Subcutaneous adipose tissue (tissue), 4 donors: ENCODE results near the gene RNASEH1. TPM values are rescaled to one million over a fixed set of nuclear protein-coding genes. Genes with fewer than 3 reads are reported as not detected.

Experiments used
- total RNA-seq, 4 donors: library from RNA; depleted of rRNA; stranded (reverse); fragments of >200 nt; gene quantifications; one replicate each; pipeline ENCODE4 v1.1.0, GENCODE V29; 2016
- TF ChIP-seq, protein P1 (sequence below): fragments of 450-650 bp; IDR thresholded peaks from one replicate; pipeline ENCODE4 v1.5.1; 2016; ENCODE audit warnings: low read depth, mild to moderate bottlenecking, control low read depth, antibody characterized with exemption, moderate library complexity

The RNASEH1 gene
- total RNA-seq, 4 donors from 2014 or later, result 16.0 to 26.4 (median 21.4) TPM

DNA sequence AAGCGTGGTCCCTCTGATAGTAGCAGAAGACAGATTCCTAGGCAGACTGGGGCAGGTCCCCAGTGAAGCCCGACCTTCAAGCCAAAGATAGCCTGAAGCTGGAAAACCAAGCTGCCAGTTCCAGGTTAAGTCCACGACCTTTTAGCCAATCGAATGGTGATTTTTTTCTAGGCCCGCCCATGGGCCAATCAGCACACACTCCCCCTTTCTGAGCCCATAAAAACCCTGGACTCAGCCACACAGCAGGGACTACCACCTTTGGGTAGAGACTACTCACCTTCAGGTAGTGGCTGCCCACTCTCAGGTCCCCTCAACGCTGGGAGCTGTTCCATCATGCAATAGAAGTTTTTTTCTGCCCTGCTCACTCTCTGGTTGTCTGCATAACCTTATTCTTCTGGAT, 24.3 kb downstream of the RNASEH1 start:
- TF ChIP-seq, protein P1, sequence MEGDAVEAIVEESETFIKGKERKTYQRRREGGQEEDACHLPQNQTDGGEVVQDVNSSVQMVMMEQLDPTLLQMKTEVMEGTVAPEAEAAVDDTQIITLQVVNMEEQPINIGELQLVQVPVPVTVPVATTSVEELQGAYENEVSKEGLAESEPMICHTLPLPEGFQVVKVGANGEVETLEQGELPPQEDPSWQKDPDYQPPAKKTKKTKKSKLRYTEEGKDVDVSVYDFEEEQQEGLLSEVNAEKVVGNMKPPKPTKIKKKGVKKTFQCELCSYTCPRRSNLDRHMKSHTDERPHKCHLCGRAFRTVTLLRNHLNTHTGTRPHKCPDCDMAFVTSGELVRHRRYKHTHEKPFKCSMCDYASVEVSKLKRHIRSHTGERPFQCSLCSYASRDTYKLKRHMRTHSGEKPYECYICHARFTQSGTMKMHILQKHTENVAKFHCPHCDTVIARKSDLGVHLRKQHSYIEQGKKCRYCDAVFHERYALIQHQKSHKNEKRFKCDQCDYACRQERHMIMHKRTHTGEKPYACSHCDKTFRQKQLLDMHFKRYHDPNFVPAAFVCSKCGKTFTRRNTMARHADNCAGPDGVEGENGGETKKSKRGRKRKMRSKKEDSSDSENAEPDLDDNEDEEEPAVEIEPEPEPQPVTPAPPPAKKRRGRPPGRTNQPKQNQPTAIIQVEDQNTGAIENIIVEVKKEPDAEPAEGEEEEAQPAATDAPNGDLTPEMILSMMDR, result no peak

DNA sequence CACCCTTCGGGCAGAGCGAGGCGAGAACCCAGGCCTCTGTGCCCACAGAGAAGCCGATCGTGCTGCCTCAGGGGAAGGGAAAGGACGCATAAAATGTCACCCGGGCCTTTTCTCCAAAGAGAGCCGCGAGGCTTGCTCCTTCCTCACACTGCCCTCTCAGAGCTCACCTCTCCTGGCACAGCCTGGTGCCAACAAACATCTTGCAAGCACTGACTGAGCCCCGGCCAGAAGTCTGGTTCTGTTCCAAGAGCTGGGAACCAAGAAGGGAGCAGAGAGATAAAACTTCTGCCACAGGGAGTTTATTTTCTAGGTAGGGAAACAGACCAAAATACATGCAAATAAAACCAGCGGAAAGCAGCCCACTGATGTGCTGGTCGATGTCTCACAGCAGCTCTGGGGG, 25.2 kb downstream of the RNASEH1 start:
- TF ChIP-seq, protein P1, result no peak

DNA sequence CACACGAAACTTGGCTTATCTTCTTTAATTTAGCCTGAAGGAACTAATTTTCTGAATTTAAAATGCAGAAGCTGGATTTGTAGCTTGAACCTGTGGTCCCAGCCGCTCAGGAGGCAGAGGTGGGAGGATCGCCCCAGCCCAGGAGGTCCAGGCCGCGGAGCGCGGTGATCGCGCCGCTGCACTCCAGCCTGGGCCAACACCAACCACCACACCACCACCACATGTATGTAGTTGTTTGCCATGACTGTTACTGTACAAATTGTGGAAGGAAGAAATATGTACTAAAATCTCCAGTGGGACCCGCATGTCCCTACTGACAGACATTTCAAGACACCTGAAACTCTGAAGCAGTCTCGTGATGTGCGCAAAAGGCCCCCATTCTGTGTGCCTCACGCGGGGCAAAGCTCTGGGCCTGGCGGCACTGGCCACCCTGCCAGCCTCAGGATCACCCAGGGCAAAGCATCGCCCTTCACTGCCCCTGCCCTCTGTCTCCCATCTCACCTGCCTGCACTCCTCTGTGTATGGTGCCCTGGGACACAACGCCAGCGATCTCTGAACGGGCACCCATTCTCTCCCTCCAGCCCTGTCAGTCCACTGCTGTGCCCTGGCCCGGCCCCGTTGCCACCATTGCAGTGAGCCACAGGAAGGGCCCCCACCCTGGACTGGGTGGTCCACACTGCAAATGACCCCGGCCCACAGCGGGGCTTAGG, 28.7 kb downstream of the RNASEH1 start:
- TF ChIP-seq, protein P1, result no peak

DNA sequence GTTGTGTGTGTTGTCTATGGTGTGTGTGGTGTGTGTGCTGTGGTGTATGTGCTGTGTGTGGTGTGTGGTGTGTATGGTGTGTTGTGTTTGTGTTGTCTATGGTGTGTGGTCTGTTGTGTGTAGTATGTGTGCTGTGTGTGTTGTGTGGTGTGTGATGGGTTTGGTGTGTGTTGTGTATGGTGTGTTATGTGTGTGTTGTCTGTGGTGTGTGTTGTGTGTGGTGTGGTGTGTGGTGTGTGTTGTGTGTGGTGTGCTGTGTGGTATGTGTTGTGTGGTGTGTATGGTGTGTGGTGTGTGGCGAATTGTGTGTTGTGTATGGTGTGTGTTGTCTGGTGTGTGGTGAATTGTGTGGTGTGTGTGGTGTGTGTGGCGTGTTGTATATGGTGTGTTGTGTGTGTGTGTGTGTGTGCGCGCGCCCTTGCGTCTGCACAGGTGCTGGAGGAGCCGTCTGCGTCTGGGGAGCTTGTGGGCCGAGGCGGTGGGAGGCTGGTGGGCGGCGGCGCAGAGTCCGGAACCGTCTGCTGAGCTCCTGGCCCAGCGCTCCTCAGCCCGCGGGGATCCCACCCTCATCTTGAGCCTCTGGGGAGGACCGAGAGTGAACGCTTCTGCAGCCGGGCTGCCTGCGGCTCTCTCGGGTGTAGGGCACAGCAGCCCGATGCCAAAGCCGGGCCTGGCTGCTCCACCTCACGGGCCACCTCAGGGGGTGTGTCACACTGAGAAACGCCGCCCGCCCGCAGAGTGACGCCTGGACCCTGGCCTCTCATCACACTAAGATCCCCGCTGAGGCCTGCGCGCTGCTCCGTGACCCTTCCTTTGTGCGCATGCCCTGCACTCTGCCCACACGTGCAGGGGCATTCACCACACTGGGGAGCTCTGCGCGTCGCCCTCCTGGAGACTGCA, 30.0 kb downstream of the RNASEH1 start:
- TF ChIP-seq, protein P1, result no peak

DNA sequence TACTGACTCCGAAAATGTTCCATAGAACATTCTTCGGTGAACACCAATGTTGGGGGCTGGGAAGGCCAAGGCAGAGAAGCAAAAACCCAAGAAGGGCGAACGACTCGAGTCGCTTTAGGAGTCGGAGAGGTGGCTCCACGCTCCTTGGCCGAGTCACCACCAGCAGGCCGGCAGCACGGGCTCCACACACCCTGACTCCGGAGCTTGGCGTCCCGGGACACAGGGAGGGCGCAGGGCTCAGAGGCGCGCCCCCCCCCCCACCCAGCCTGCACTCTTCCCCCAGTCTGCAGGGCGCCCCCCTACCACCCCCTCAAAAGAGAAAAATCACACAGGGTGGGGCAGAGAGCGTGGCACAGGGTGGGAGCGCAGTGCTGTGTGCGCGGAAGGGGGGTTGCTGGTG, 31.3 kb downstream of the RNASEH1 start:
- TF ChIP-seq, protein P1, result no peak

DNA sequence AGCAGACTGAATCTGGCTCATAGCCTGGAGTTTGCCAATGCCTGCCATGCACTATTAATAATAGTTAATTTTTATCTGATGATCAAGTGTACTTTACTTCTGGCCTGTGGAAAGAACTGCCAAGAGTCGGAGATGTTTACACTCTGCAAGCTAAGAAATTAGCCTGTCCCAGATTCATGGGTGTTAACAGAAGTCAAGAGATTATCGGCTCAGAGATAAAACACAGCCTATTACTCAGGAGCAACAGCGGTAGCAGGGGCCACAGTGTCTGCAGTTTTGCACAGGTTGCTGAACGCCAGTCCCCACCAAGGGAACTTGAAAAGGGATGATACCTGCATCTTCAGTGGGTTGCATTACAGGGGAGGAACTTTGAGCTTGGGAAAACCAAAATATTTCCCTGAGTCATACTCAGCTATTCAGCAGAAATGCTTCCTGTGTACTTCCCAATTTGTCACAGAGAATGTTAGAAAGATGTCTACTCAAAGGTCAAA, 34.5 kb downstream of the RNASEH1 start:
- TF ChIP-seq, protein P1, result no peak

DNA sequence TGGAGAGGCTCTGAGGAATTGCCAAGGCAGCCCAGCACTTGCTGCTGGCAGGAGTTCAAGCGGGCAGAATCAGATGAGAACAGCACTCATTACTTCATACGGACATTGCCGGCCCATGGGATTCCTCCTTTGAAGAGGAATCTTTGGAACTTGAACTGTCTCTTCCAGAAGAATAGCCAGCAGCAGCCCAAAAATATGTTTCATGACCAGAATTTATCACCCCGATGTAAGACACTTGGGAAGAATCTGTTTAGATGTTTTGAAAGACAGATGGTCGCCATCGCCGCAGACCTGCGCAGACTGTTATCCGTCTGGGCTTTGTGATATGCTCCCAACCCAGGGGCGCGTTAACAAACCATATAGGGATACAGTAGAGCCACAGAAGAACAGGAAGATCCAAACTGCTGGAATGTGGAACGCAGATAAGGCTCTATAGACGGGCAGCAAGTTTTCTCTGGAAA, 35.1 kb downstream of the RNASEH1 start:
- TF ChIP-seq, protein P1, result no peak
